ENCODE results near the gene GOLGA3.
"Not testable (repeated sequence)": the region's sequence is repeated elsewhere in the genome, so short reads cannot be mapped to it uniquely, and the experiment has no call there.

GOLGA3 gene

GRCh38 chr12:132837693-132838409 lies 9.2 kb upstream of the GOLGA3 start:
- Histone ChIP-seq H3K4me1 (ENCODE audit: insufficient read depth, low read length) (no peaks in the 10 kb centered on the region), H3K27me3 (ENCODE audit: insufficient read depth, low read length) (no peaks in the 10 kb centered on the region), H2AFZ (ENCODE audit: low read depth, low read length) (no peak overlapping the region), H3K9me3 (ENCODE audit: low read length) (peaks cover 2% of the 10 kb centered on the region), H3K36me3 (ENCODE audit: insufficient read depth, low read length) (peaks cover 28% of the 10 kb centered on the region), H3K4me3 (ENCODE audit: low read length) (no peak overlapping the region)

- peaks cover 2% of the 10 kb centered on the region for H3K9me3 ChIP-seq (ENCODE audit: low read length)
- no peaks in the 10 kb centered on the region for H3K4me1 ChIP-seq (ENCODE audit: insufficient read depth, low read length)
- H3K27me3 ChIP-seq (ENCODE audit: insufficient read depth, low read length): no peaks in the 10 kb centered on the region
- no peak overlapping the region for H3K4me3 ChIP-seq (ENCODE audit: low read length)
- H3K36me3 ChIP-seq (ENCODE audit: insufficient read depth, low read length): peaks cover 24% of the 10 kb centered on the region
- H2AFZ ChIP-seq (ENCODE audit: low read depth, low read length): no peak overlapping the region
Measured at GRCh38 chr12:132836795-132837331, 8.2 kb upstream of the GOLGA3 start.

- not testable (repeated sequence) for H3K9me3 ChIP-seq (ENCODE audit: low read length); H3K4me3 ChIP-seq (ENCODE audit: low read length); H3K27me3 ChIP-seq (ENCODE audit: insufficient read depth, low read length); H2AFZ ChIP-seq (ENCODE audit: low read depth, low read length); H3K4me1 ChIP-seq (ENCODE audit: insufficient read depth, low read length)
- peaks cover 20% of the 10 kb centered on the region for H3K36me3 ChIP-seq (ENCODE audit: insufficient read depth, low read length)
Measured at GRCh38 chr12:132836230-132836629, 7.6 kb upstream of the GOLGA3 start.

GRCh38 chr12:132835076-132836025 lies 6.7 kb upstream of the GOLGA3 start:
- H3K27me3 ChIP-seq (ENCODE audit: insufficient read depth, low read length): no peaks in the 10 kb centered on the region
- no peak overlapping the region for H2AFZ ChIP-seq (ENCODE audit: low read depth, low read length)
- peaks cover 13% of the 10 kb centered on the region for H3K36me3 ChIP-seq (ENCODE audit: insufficient read depth, low read length)
- H3K4me3 ChIP-seq (ENCODE audit: low read length): no peak overlapping the region
- H3K4me1 ChIP-seq (ENCODE audit: insufficient read depth, low read length): no peaks in the 10 kb centered on the region
- H3K9me3 ChIP-seq (ENCODE audit: low read length): peaks cover 2% of the 10 kb centered on the region

- H3K27me3 ChIP-seq (ENCODE audit: insufficient read depth, low read length): no peaks in the 10 kb centered on the region
- peaks cover under 1% of the 10 kb centered on the region for H3K4me1 ChIP-seq (ENCODE audit: insufficient read depth, low read length)
- H3K9me3 ChIP-seq (ENCODE audit: low read length): peaks cover 6% of the 10 kb centered on the region
- peaks cover 6% of the 10 kb centered on the region for H3K36me3 ChIP-seq (ENCODE audit: insufficient read depth, low read length)
- H3K4me3 ChIP-seq (ENCODE audit: low read length): no peak overlapping the region
- no peak overlapping the region for H2AFZ ChIP-seq (ENCODE audit: low read depth, low read length)
Measured at GRCh38 chr12:132834181-132834711, 5.6 kb upstream of the GOLGA3 start.

GRCh38 chr12:132833341-132833740 lies 4.7 kb upstream of the GOLGA3 start:
- Histone ChIP-seq H3K36me3 (ENCODE audit: insufficient read depth, low read length) (peaks cover 2% of the 10 kb centered on the region), H3K27me3 (ENCODE audit: insufficient read depth, low read length) (no peaks in the 10 kb centered on the region)

GRCh38 chr12:132831771-132832170 lies 3.1 kb upstream of the GOLGA3 start:
- no peak overlapping the region for H2AFZ ChIP-seq (ENCODE audit: low read depth, low read length)

More at GRCh38 chr12:132833341-132833740, 4.7 kb upstream of the GOLGA3 start:
- H3K9me3 ChIP-seq (ENCODE audit: low read length): peaks cover 7% of the 10 kb centered on the region
- no peak overlapping the region for H3K4me3 ChIP-seq (ENCODE audit: low read length)
- peaks cover 2% of the 10 kb centered on the region for H3K4me1 ChIP-seq (ENCODE audit: insufficient read depth, low read length)
- H2AFZ ChIP-seq (ENCODE audit: low read depth, low read length): no peak overlapping the region

GRCh38 chr12:132827763-132828703 lies 636 bp downstream of the GOLGA3 start:
- Histone ChIP-seq H3K4me3 (ENCODE audit: low read length) (peak overlapping the region; percentile 61), H2AFZ (ENCODE audit: low read depth, low read length) (peak overlapping the region; percentile 93), H3K4me1 (ENCODE audit: insufficient read depth, low read length) (peaks cover 13% of the 10 kb centered on the region), H3K27me3 (ENCODE audit: insufficient read depth, low read length) (no peaks in the 10 kb centered on the region), H3K36me3 (ENCODE audit: insufficient read depth, low read length) (peaks cover 38% of the 10 kb centered on the region), H3K9me3 (ENCODE audit: low read length) (peaks cover 5% of the 10 kb centered on the region)

More at GRCh38 chr12:132831771-132832170, 3.1 kb upstream of the GOLGA3 start:
- Histone ChIP-seq H3K36me3 (ENCODE audit: insufficient read depth, low read length) (peaks cover 9% of the 10 kb centered on the region), H3K9me3 (ENCODE audit: low read length) (peaks cover 7% of the 10 kb centered on the region), H3K4me3 (ENCODE audit: low read length) (no peak overlapping the region), H3K27me3 (ENCODE audit: insufficient read depth, low read length) (no peaks in the 10 kb centered on the region), H3K4me1 (ENCODE audit: insufficient read depth, low read length) (peaks cover 13% of the 10 kb centered on the region)

- no peak overlapping the region for H3K4me3 ChIP-seq (ENCODE audit: low read length)
- no peaks in the 10 kb centered on the region for H3K27me3 ChIP-seq (ENCODE audit: insufficient read depth, low read length)
- H2AFZ ChIP-seq (ENCODE audit: low read depth, low read length): no peak overlapping the region
- peaks cover 13% of the 10 kb centered on the region for H3K4me1 ChIP-seq (ENCODE audit: insufficient read depth, low read length)
- peaks cover 5% of the 10 kb centered on the region for H3K9me3 ChIP-seq (ENCODE audit: low read length)
- peaks cover 47% of the 10 kb centered on the region for H3K36me3 ChIP-seq (ENCODE audit: insufficient read depth, low read length)
Measured at GRCh38 chr12:132825861-132826260, 2.8 kb downstream of the GOLGA3 start.

GRCh38 chr12:132825089-132825488 lies 3.6 kb downstream of the GOLGA3 start:
- peaks cover 13% of the 10 kb centered on the region for H3K4me1 ChIP-seq (ENCODE audit: insufficient read depth, low read length)
- H3K4me3 ChIP-seq (ENCODE audit: low read length): no peak overlapping the region
- peaks cover 54% of the 10 kb centered on the region for H3K36me3 ChIP-seq (ENCODE audit: insufficient read depth, low read length)
- no peaks in the 10 kb centered on the region for H3K27me3 ChIP-seq (ENCODE audit: insufficient read depth, low read length)
- peaks cover 5% of the 10 kb centered on the region for H3K9me3 ChIP-seq (ENCODE audit: low read length)
- no peak overlapping the region for H2AFZ ChIP-seq (ENCODE audit: low read depth, low read length)

GRCh38 chr12:132824053-132824452 lies 4.6 kb downstream of the GOLGA3 start:
- Histone ChIP-seq H3K27me3 (ENCODE audit: insufficient read depth, low read length) (no peaks in the 10 kb centered on the region), H3K36me3 (ENCODE audit: insufficient read depth, low read length) (peaks cover 62% of the 10 kb centered on the region), H3K4me1 (ENCODE audit: insufficient read depth, low read length) (peaks cover 11% of the 10 kb centered on the region), H3K4me3 (ENCODE audit: low read length) (no peak overlapping the region), H2AFZ (ENCODE audit: low read depth, low read length) (no peak overlapping the region), H3K9me3 (ENCODE audit: low read length) (no peaks in the 10 kb centered on the region)

GRCh38 chr12:132818562-132818961 lies 10.1 kb downstream of the GOLGA3 start:
- Histone ChIP-seq H3K9me3 (ENCODE audit: low read length) (peaks cover 5% of the 10 kb centered on the region), H3K27me3 (ENCODE audit: insufficient read depth, low read length) (no peaks in the 10 kb centered on the region), H3K36me3 (ENCODE audit: insufficient read depth, low read length) (peaks cover 68% of the 10 kb centered on the region), H3K4me3 (ENCODE audit: low read length) (no peak overlapping the region), H2AFZ (ENCODE audit: low read depth, low read length) (no peak overlapping the region), H3K4me1 (ENCODE audit: insufficient read depth, low read length) (no peaks in the 10 kb centered on the region)
